NCI-H2196 (cell line): Measurements from ENCODE around the gene MAS1.

ENCODE experiments used
- DNase-seq: peaks from one replicate; lab custom pipeline; 2025; ENCODE audit not compliant: unreplicated experiment; lab: John Stamatoyannopoulos, UW

The MAS1 gene

GRCh38 chr6:159879856-159880255 is 10.9 kb upstream of the MAS1 start:
- no peak for DNase-seq

GRCh38 chr6:159880412-159880975 is 10.3 kb upstream of the MAS1 start:
- no peak for DNase-seq

- no peak for DNase-seq
These were observed 6.1 kb upstream of the MAS1 start for GRCh38 chr6:159884720-159885119.

- DNase-seq: no peak
These were observed 4.5 kb upstream of the MAS1 start for GRCh38 chr6:159886270-159886669.

GRCh38 chr6:159887146-159887545 is 3.6 kb upstream of the MAS1 start:
- no peak for DNase-seq

GRCh38 chr6:159887761-159888160 is 3.0 kb upstream of the MAS1 start:
- no peak for DNase-seq

GRCh38 chr6:159890201-159890600 is 587 bp upstream of the MAS1 start:
- no peak for DNase-seq

- no peak for DNase-seq
These were observed 1.3 kb downstream of the MAS1 start for GRCh38 chr6:159892053-159892452.

- no peak for DNase-seq
These were observed 2.3 kb downstream of the MAS1 start for GRCh38 chr6:159893064-159893463.

GRCh38 chr6:159894991-159895390 is 4.2 kb downstream of the MAS1 start:
- DNase-seq: no peak

- DNase-seq: no peak
These were observed 6.8 kb downstream of the MAS1 start for GRCh38 chr6:159897603-159898002.

- no peak for DNase-seq
These were observed 7.7 kb downstream of the MAS1 start for GRCh38 chr6:159898519-159898918.

GRCh38 chr6:159899994-159900745 is 9.4 kb downstream of the MAS1 start:
- no peak for DNase-seq

GRCh38 chr6:159902620-159903019 is 11.8 kb downstream of the MAS1 start:
- DNase-seq: no peak

GRCh38 chr6:159904497-159904911 is 13.7 kb downstream of the MAS1 start:
- no peak for DNase-seq

- DNase-seq: no peak
These were observed 15.6 kb downstream of the MAS1 start for GRCh38 chr6:159906400-159906799.

GRCh38 chr6:159908535-159908934 is 17.7 kb downstream of the MAS1 start:
- no peak for DNase-seq

- DNase-seq: no peak
These were observed 18.2 kb downstream of the MAS1 start for GRCh38 chr6:159908979-159909378.

GRCh38 chr6:159910342-159910741 is 19.6 kb downstream of the MAS1 start:
- no peak for DNase-seq

- DNase-seq: no peak
These were observed 22.6 kb downstream of the MAS1 start for GRCh38 chr6:159913375-159913774.

GRCh38 chr6:159913862-159914564 is 23.2 kb downstream of the MAS1 start:
- DNase-seq: no peak

- no peak for DNase-seq
These were observed 23.8 kb downstream of the MAS1 start for GRCh38 chr6:159914565-159914923.
